Endodermal cell (in vitro differentiated cells): ENCODE measurements around the gene RNF39. TPM values are rescaled to one million over a fixed set of nuclear protein-coding genes. Genes with fewer than 3 reads are reported as not detected.

ENCODE experiments used
- DNase-seq: peaks from one replicate; pipeline ENCODE4 v3.0.0-alpha.2; 2017
- H3K27ac ChIP-seq: 2 replicates; pipeline ENCODE4 v1.5.1; 2013; ENCODE audit warnings: mild to moderate bottlenecking, low read depth, low read length, moderate library complexity
- H3K27me3 ChIP-seq: 2 replicates; pipeline ENCODE4 v1.6.1; 2013; ENCODE audit warnings: mild to moderate bottlenecking, low read length, moderate library complexity; ENCODE audit not compliant: insufficient read depth, control insufficient read depth, poor library complexity, severe bottlenecking
- H3K36me3 ChIP-seq: 2 replicates; pipeline ENCODE4 v1.7.0; 2013; ENCODE audit warnings: mild to moderate bottlenecking, low read length, moderate library complexity; ENCODE audit not compliant: control insufficient read depth, insufficient read depth
- H3K4me1 ChIP-seq: one replicate; pipeline ENCODE4 v1.7.0; 2013; ENCODE audit warnings: low read length; ENCODE audit not compliant: control insufficient read depth, insufficient read depth
- H3K4me3 ChIP-seq: 2 replicates; pipeline ENCODE4 v1.5.1; 2013; ENCODE audit warnings: mild to moderate bottlenecking, low read length, moderate library complexity
- H3K9ac ChIP-seq: 2 replicates; pipeline ENCODE4 v1.6.1; 2013; ENCODE audit warnings: mild to moderate bottlenecking, low read length, moderate library complexity; ENCODE audit not compliant: poor library complexity, severe bottlenecking; ENCODE audit errors: extremely low read depth
- H3K9me3 ChIP-seq: 2 replicates; pipeline ENCODE4 v1.6.1; 2013; ENCODE audit warnings: mild to moderate bottlenecking, low read length, moderate library complexity; ENCODE audit not compliant: control insufficient read depth
- H3K27ac Mint-ChIP-seq: 2 replicates; pipeline ENCODE4 v1.8.0; 2020; ENCODE audit warnings: mixed read lengths
- H3K27me3 Mint-ChIP-seq: 2 replicates; pipeline ENCODE4 v1.8.0; 2021; ENCODE audit warnings: mild to moderate bottlenecking, mixed read lengths; ENCODE audit not compliant: insufficient read depth
- H3K36me3 Mint-ChIP-seq: 2 replicates; pipeline ENCODE4 v1.8.0; 2020; ENCODE audit warnings: low read depth, mixed read lengths
- H3K4me1 Mint-ChIP-seq: 2 replicates; pipeline ENCODE4 v1.8.0; 2020; ENCODE audit warnings: mixed read lengths
- H3K4me3 Mint-ChIP-seq: 2 replicates; pipeline ENCODE4 v1.8.0; 2020; ENCODE audit warnings: mild to moderate bottlenecking, moderate library complexity, mixed read lengths
- H3K9me3 Mint-ChIP-seq: 2 replicates; pipeline ENCODE4 v1.8.0; 2020; ENCODE audit warnings: mild to moderate bottlenecking, mixed read lengths
- WGBS, 2 experiments: methylation state at CpG; one replicate each; pipeline versions ENCODE4 v1.1.5 to v1.1.7; 2013; ENCODE audit warnings: missing lambda C conversion rate in 2 of 2, mixed read lengths in 1 of 2; ENCODE audit not compliant: insufficient coverage in 1 of 2, insufficient read length in 1 of 2; 5-methylcytosine and 5-hydroxymethylcytosine counted together
- total RNA-seq, 2 donors: library from RNA; stranded (reverse); fragmentation: NEBNext Ultra II Directional in 1 of 2; extraction: Animal tissue kit (Norgen Biotek cat#: 25700) in 1 of 2; gene quantifications; 2 replicates in 1 of 2; 3 replicates in 1 of 2; pipeline ENCODE4 v1.2.1, GENCODE V29; 2021
- TF ChIP-seq, protein P1 (sequence below): fragments of 200-600 bp; sonication (generic); conservative IDR thresholded peaks from 2 replicates; pipeline ENCODE4 v1.5.0; 2021; ENCODE audit warnings: antibody characterized with exemption, mild to moderate bottlenecking

RNF39 gene
- total RNA-seq, 2 donors from 2014 or later = 0.15 TPM; not detected in 1

DNA sequence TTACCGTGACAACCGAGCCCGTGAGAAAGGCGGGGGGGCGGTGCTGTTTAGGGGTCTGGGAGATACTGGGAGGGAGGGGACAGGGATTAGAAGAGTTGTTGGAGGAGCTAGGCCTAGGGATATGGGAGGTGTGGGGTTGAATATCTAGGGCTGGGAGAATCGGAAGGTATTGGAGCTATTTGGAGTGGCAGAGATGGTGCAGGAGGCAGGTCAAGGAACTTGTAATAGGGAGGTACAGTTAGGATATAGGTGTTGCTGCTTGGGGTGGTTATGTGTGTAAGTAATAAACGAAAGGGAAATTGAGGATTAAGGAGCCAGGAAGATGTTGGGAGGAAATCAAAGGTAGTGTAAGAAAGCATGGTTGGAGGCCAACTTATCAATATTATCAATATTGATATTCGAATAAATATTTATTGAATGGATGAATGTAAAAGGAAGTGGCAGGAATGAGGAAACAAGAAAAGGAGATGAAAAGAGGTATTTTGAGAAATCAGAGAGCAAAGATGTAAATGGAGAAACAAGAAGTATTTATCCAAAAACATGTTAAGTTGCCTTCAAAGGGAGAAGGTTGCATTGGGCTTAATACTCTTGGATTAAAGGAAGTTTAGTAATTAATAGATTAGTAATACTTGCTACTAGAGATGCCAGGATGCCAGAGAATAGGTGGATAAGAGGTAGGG is 8.0 kb downstream of the RNF39 start:
- H3K9ac ChIP-seq = peak overlapping the region; percentile 45
- Mint-ChIP-seq H3K9me3 (no peaks in the 10 kb centered on the region), H3K4me3 (peak overlapping the region; percentile 80), H3K36me3 (peaks cover 12% of the 10 kb centered on the region), H3K4me1 (peaks cover 19% of the 10 kb centered on the region), H3K27me3 (peaks cover 34% of the 10 kb centered on the region), H3K27ac (peak overlapping the region; percentile 97)
- DNase-seq = no peak
- H3K27me3 ChIP-seq = peaks cover 32% of the 10 kb centered on the region
- peak overlapping the region; percentile 90 for H3K27ac ChIP-seq
- H3K9me3 ChIP-seq = no peaks in the 10 kb centered on the region
- H3K4me3 ChIP-seq = peak overlapping the region; percentile 89
- no peaks in the 10 kb centered on the region for H3K4me1 ChIP-seq
- TF ChIP-seq, protein P1, sequence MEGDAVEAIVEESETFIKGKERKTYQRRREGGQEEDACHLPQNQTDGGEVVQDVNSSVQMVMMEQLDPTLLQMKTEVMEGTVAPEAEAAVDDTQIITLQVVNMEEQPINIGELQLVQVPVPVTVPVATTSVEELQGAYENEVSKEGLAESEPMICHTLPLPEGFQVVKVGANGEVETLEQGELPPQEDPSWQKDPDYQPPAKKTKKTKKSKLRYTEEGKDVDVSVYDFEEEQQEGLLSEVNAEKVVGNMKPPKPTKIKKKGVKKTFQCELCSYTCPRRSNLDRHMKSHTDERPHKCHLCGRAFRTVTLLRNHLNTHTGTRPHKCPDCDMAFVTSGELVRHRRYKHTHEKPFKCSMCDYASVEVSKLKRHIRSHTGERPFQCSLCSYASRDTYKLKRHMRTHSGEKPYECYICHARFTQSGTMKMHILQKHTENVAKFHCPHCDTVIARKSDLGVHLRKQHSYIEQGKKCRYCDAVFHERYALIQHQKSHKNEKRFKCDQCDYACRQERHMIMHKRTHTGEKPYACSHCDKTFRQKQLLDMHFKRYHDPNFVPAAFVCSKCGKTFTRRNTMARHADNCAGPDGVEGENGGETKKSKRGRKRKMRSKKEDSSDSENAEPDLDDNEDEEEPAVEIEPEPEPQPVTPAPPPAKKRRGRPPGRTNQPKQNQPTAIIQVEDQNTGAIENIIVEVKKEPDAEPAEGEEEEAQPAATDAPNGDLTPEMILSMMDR = no peak
- WGBS, 2 experiments = 18 to 50% methylated on average over 3 to 8 of the region's 8 CpGs
- H3K36me3 ChIP-seq = peaks cover 15% of the 10 kb centered on the region

DNA sequence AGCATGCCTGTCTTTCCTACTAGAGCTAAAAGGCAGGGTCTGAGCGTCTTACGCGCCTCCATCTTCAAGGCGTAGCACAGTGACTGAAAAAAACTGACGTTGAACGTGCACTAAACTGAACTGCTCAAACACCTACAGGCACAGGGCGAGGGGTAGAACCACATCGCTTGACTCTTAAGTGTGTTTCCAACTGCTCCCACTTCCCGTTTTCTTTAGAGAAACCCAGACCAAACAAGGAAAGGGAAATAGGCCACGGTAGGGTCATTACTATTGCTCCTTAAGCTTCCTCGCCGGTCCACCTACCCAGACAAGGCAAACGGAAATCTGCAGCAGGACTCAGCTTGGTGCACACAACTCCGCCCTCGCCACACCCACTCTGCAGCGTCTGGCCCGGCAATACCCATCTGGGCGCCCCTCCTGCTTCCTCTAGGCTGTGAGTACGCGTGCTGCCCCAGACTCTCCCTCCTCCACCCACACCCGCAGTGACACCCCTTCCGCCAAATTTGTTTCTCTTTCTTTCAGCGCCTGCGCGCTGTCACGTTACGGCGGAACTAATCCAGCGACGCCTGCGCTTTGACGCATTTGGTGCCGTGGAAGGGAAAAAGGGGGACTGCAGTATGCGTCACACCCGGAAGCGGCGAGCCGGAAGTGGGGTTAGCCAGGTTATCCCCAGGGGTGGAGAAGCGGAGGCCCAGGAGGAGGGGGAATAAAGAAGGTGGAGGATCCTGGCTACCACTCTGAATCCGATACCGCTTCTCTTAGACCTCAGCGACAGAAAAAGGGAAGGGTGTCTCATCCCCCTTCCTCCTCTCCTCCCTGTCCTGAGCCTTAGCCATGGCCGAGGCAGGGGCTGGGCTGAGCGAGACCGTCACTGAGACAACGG is 8.8 kb downstream of the RNF39 start, which contains the start of gene PPP1R11:
Gene PPP1R11 (plus strand): TSS at position 622 of the 883 bp plus-strand sequence. CDS start 213 bp downstream, at position 835.
- peaks cover 26% of the 10 kb centered on the region for H3K27me3 Mint-ChIP-seq
- peak; percentile 99 for DNase-seq
- TF ChIP-seq, protein P1 = no peak
- no peaks in the 10 kb centered on the region for H3K9me3 ChIP-seq
- H3K9ac ChIP-seq = peak within 1 kb of the TSS; percentile 45
- H3K4me3 Mint-ChIP-seq = peak within 1 kb of the TSS; percentile 80
- H3K27ac Mint-ChIP-seq = peak within 1 kb of the TSS; percentile 97
- H3K27me3 ChIP-seq = peaks cover 24% of the 10 kb centered on the region
- H3K4me1 ChIP-seq = no peaks in the 10 kb centered on the region
- no peaks in the 10 kb centered on the region for H3K9me3 Mint-ChIP-seq
- H3K36me3 ChIP-seq = peaks cover 15% of the 10 kb centered on the region
- peak within 1 kb of the TSS; percentile 90 for H3K27ac ChIP-seq
- peaks cover 12% of the 10 kb centered on the region for H3K36me3 Mint-ChIP-seq
- 2 to 5% methylated on average over 17 to 46 of the region's 46 CpGs for WGBS, 2 experiments
- H3K4me1 Mint-ChIP-seq = peaks cover 17% of the 10 kb centered on the region
- H3K4me3 ChIP-seq = peak within 1 kb of the TSS; percentile 89

DNA sequence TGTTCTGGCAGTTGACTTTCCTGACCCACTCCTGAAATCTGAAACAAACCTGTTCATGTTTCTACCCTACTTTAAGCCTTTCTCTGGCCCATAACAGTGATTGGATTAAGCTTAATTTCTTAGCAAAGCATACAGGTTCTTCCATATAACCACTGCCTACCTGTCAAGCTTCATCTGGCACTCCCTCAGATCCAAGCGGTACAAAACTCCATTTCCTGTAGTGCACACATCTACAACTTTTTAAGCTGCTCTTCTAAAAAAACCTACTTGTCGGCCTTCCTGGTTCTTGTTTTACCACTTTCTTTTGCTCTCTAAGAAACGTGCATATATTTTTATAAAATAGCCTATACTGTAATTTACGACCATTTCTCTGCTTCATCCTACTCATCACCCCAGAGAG is 9.5 kb downstream of the RNF39 start:
- Histone ChIP-seq H3K9me3 (no peaks in the 10 kb centered on the region), H3K27ac (peak overlapping the region; percentile 86), H3K36me3 (peaks cover 15% of the 10 kb centered on the region), H3K27me3 (peaks cover 16% of the 10 kb centered on the region), H3K4me1 (no peaks in the 10 kb centered on the region), H3K9ac (peak overlapping the region; percentile 29), H3K4me3 (peak overlapping the region; percentile 89)
- TF ChIP-seq, protein P1 = no peak
- WGBS, 2 experiments = 45 to 65% methylated on average over 2 to 4 of the region's 4 CpGs
- peaks cover 12% of the 10 kb centered on the region for H3K36me3 Mint-ChIP-seq
- no peak for DNase-seq
- H3K4me1 Mint-ChIP-seq = peaks cover 13% of the 10 kb centered on the region
- no peaks in the 10 kb centered on the region for H3K9me3 Mint-ChIP-seq
- peaks cover 20% of the 10 kb centered on the region for H3K27me3 Mint-ChIP-seq
- peak overlapping the region; percentile 80 for H3K4me3 Mint-ChIP-seq
- peak overlapping the region; percentile 97 for H3K27ac Mint-ChIP-seq
